ENCODE measurements around the gene RPS27A. TPM values are rescaled to one million over a fixed set of nuclear protein-coding genes. Genes with fewer than 3 reads are reported as not detected.

The RPS27A gene
- total RNA-seq, 4 donors from 2014 or later, result 884 to 1,266 (median 965) TPM

- Histone ChIP-seq H3K4me1 (peaks cover 23 to 24% of the 10 kb centered on the region in 2 donors), H3K36me3 (peaks cover 0 to 23% of the 10 kb centered on the region in 2 donors), H3K27ac (no peak overlapping the region), H3K27me3 (no peaks in the 10 kb centered on the region), H3K4me3 (no peak overlapping the region), H3K9me3 (no peaks in the 10 kb centered on the region)
- no peak for DNase-seq
- in situ Hi-C loops (cut with MboI; ENCODE audit: low sequenced_read_pairs in 4 of 4) (no loop called here), intact Hi-C loops (cut with DNase I; ENCODE audit: low total_unique reads) (loop anchor here (5.0 to 10.0 kb wide), 4 partner anchors 183 to 384 kb away; partner anchors contain the start of genes CCDC88A and PPP4R3B)
- TF ChIP-seq POLR2A (IDR thresholded peaks at IDR 0.05) (no peak), CTCF (IDR thresholded peaks at IDR 0.05 in 4 of 5, conservative IDR thresholded peaks at IDR 0.05 in 1 of 5) (no peak)
- ATAC-seq, result no peak
Measured at GRCh38 chr2:55230551-55230950, 1.9 kb upstream of the RPS27A start.

GRCh38 chr2:55231546-55232083, 873 bp upstream of the RPS27A start:
- Histone ChIP-seq H3K27ac (peak overlapping the region; percentile 89 to 96 (median 92)), H3K4me1 (peaks cover 23 to 24% of the 10 kb centered on the region in 2 donors), H3K4me3 (peak overlapping the region; percentile 72 to 96 (median 87)), H3K9me3 (no peaks in the 10 kb centered on the region), H3K36me3 (peaks cover 0 to 33% of the 10 kb centered on the region in 2 donors), H3K27me3 (no peaks in the 10 kb centered on the region)
- in situ Hi-C loops (cut with MboI; ENCODE audit: low sequenced_read_pairs in 4 of 4) (no loop called here), intact Hi-C loops (cut with DNase I; ENCODE audit: low total_unique reads) (loop anchor here (1.0 to 10.0 kb wide), 7 partner anchors 38 to 383 kb away; partner anchors contain the start of genes CCDC88A, CFAP36, MTIF2 and PPP4R3B)
- no peak for ATAC-seq
- TF ChIP-seq POLR2A (IDR thresholded peaks at IDR 0.05) (no peak), CTCF (IDR thresholded peaks at IDR 0.05 in 4 of 5, conservative IDR thresholded peaks at IDR 0.05 in 1 of 5) (no peak)
- no peak for DNase-seq

GRCh38 chr2:55232863-55233657, 572 bp downstream of the RPS27A start:
- Histone ChIP-seq H3K27ac (peak overlapping the region; percentile 89 to 96 (median 92)), H3K9me3 (no peaks in the 10 kb centered on the region), H3K4me1 (peaks cover 23 to 24% of the 10 kb centered on the region in 2 donors), H3K27me3 (no peaks in the 10 kb centered on the region), H3K4me3 (peak overlapping the region; percentile 72 to 96 (median 87)), H3K36me3 (peaks cover 0 to 45% of the 10 kb centered on the region in 2 donors)
- no peak for TF ChIP-seq POLR2A (IDR thresholded peaks at IDR 0.05)
- no peak for TF ChIP-seq CTCF (IDR thresholded peaks at IDR 0.05 in 4 of 5, conservative IDR thresholded peaks at IDR 0.05 in 1 of 5)
- DNase-seq, result peak in 1 of 2 donors; percentile 47
- in situ Hi-C loops (cut with MboI; ENCODE audit: low sequenced_read_pairs in 4 of 4) (no loop called here), intact Hi-C loops (cut with DNase I; ENCODE audit: low total_unique reads) (loop anchor here (1.0 to 10.0 kb wide), 7 partner anchors 36 to 382 kb away; partner anchors contain the start of genes CCDC88A, CFAP36, MTIF2 and PPP4R3B)
- ATAC-seq, result peak; percentile 12 to 15

GRCh38 chr2:55233658-55233940, 1.1 kb downstream of the RPS27A start:
- Histone ChIP-seq H3K27ac (peak overlapping the region; percentile 89 to 96 (median 92)), H3K27me3 (no peaks in the 10 kb centered on the region), H3K4me1 (peaks cover 23 to 24% of the 10 kb centered on the region in 2 donors), H3K36me3 (peaks cover 0 to 50% of the 10 kb centered on the region in 2 donors), H3K4me3 (peak overlapping the region; percentile 72 to 96 (median 87)), H3K9me3 (no peaks in the 10 kb centered on the region)
- DNase-seq (no peak), ATAC-seq (no peak)
- intact Hi-C loops (cut with DNase I; ENCODE audit: low total_unique reads) (loop anchor here (2.0 to 10.0 kb wide), 5 partner anchors 184 to 381 kb away; partner anchors contain the start of genes CCDC88A and PPP4R3B), in situ Hi-C loops (cut with MboI; ENCODE audit: low sequenced_read_pairs in 4 of 4) (no loop called here)
- TF ChIP-seq POLR2A (IDR thresholded peaks at IDR 0.05), result no peak
- TF ChIP-seq CTCF (IDR thresholded peaks at IDR 0.05 in 4 of 5, conservative IDR thresholded peaks at IDR 0.05 in 1 of 5), result no peak

All from gastrocnemius medialis (tissue), 4 donors.